Measurements from ENCODE around the gene MYO1E.
"Not testable (repeated sequence)": the region's sequence is repeated elsewhere in the genome, so short reads cannot be mapped to it uniquely, and the experiment has no call there.

The MYO1E gene

DNA sequence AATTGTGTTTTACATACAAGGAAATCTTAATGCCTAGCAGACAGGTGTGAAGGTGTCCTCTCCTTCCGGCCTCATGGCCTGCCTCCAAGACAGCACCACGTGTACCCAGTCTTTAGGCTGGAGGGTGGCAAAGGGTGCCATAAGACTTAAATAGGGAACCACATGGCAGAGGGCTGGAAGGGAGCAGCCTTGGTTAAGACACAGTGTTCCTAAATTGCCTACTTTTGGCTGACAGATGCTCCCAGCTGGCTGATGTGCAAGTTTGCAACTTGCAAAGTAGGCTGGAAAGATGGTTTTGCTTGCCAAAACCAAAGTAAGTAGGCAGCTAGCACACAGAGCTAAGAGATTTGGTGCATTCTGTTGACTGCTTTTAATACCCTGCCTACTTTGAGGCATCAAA is 222.5 kb downstream of the MYO1E start:
- no peak for DNase-seq (ENCODE audit: low read depth)
- TF ChIP-seq, protein P1, sequence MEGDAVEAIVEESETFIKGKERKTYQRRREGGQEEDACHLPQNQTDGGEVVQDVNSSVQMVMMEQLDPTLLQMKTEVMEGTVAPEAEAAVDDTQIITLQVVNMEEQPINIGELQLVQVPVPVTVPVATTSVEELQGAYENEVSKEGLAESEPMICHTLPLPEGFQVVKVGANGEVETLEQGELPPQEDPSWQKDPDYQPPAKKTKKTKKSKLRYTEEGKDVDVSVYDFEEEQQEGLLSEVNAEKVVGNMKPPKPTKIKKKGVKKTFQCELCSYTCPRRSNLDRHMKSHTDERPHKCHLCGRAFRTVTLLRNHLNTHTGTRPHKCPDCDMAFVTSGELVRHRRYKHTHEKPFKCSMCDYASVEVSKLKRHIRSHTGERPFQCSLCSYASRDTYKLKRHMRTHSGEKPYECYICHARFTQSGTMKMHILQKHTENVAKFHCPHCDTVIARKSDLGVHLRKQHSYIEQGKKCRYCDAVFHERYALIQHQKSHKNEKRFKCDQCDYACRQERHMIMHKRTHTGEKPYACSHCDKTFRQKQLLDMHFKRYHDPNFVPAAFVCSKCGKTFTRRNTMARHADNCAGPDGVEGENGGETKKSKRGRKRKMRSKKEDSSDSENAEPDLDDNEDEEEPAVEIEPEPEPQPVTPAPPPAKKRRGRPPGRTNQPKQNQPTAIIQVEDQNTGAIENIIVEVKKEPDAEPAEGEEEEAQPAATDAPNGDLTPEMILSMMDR (conservative IDR thresholded peaks at IDR 0.05; ENCODE audit: low read depth, low read length) = no peak
- no peak overlapping the region for H3K4me3 ChIP-seq (ENCODE audit: low read depth, low read length)

DNA sequence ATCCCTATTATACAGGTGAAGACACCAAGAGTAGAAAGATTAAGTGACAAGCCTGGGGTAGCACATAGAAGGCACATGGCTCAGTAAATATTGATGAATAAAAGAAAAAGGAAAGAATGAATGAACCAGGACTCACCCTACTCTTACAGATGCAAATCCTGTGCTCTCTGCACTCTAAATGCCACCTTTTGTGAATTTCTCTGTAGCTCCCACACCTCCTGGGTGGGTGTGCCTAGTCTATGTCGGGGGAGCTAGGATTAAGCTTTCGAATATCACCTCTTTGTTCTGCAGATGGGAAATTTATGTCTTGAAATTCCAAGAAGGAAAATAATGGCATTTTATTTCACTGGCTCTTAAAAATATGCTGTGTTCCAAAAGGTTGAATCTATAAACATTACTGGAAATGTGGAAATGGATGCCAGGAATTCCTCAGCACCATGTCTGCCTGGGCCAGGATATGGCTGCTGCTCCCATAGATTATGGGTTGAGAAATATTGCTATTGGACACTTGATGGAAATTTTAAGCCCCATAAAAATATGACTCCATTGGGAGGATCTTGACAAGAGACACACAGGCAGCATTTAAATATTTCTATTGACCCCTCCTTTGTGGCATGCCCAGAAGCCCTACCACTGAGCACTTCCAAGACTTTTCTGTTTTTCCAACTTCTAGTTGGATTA is 224.4 kb downstream of the MYO1E start:
- peak; percentile 25 for DNase-seq (ENCODE audit: low read depth)
- no peak overlapping the region for H3K4me3 ChIP-seq (ENCODE audit: low read depth, low read length)
- TF ChIP-seq, protein P1 (conservative IDR thresholded peaks at IDR 0.05; ENCODE audit: low read depth, low read length) = no peak

DNA sequence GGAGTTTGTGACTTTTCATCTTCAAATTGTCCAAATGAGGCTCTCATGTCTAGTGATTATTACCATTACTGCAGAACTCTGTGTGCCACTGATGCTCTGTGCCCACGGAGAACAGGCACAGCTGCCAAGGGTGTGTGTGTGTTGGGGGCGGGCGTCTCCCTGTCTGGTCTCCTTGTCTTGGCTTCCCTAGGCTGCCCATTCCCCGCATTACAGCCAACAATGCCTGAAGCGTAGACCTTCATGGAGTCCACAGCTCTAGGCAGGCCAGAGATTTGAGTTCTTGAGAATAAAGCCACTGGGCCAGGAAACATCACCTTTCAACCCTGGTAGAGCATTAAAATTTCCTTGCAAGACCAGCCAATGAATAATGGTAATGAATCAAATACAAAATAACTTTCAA is 225.0 kb downstream of the MYO1E start:
- TF ChIP-seq, protein P1 (conservative IDR thresholded peaks at IDR 0.05; ENCODE audit: low read depth, low read length) = no peak
- H3K4me3 ChIP-seq (ENCODE audit: low read depth, low read length) = no peak overlapping the region
- DNase-seq (ENCODE audit: low read depth) = no peak

DNA sequence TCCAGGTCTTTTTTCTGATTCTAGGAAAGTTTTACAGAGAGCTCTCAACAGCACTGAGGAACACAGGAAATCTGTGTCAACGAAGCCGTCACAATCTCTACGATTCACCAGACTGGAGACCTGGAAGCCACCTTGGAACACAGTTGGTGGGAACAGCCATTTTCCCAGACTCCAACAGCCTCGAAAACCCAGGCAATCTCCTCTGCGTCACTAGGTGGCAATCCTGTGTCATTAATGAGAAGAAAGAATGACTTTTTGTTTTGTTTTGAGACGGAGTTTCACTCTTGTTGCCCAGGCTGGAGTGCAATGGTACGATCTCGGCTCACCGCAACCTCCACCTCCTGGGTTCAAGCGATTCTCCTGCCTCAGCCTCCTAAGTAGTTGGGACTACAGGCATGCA is 228.1 kb downstream of the MYO1E start:
- peak; percentile 31 for DNase-seq (ENCODE audit: low read depth)
- TF ChIP-seq, protein P1 (conservative IDR thresholded peaks at IDR 0.05; ENCODE audit: low read depth, low read length) = peak; percentile 50
- H3K4me3 ChIP-seq (ENCODE audit: low read depth, low read length) = not testable (repeated sequence)

DNA sequence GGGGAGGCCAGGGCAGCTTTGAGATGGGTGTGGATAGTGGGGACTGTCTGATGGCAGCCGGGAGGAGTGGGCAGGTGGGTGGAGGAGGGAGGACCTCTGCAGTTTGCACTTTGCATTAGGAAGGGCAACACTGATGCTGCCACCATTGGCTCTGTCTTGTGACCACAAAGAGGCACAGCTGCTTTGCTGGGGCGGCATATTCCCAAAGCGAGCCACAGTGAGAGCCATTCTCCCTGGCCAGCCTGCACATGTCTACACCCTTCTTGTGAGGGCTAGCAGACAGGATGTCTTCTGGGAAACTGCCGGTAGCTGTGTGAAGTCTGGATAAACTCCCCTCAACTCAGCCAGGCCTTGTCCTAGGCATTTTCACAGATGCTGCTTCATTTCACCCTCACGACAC is 229.4 kb downstream of the MYO1E start:
- DNase-seq (ENCODE audit: low read depth) = no peak
- no peak overlapping the region for H3K4me3 ChIP-seq (ENCODE audit: low read depth, low read length)
- TF ChIP-seq, protein P1 (conservative IDR thresholded peaks at IDR 0.05; ENCODE audit: low read depth, low read length) = no peak

DNA sequence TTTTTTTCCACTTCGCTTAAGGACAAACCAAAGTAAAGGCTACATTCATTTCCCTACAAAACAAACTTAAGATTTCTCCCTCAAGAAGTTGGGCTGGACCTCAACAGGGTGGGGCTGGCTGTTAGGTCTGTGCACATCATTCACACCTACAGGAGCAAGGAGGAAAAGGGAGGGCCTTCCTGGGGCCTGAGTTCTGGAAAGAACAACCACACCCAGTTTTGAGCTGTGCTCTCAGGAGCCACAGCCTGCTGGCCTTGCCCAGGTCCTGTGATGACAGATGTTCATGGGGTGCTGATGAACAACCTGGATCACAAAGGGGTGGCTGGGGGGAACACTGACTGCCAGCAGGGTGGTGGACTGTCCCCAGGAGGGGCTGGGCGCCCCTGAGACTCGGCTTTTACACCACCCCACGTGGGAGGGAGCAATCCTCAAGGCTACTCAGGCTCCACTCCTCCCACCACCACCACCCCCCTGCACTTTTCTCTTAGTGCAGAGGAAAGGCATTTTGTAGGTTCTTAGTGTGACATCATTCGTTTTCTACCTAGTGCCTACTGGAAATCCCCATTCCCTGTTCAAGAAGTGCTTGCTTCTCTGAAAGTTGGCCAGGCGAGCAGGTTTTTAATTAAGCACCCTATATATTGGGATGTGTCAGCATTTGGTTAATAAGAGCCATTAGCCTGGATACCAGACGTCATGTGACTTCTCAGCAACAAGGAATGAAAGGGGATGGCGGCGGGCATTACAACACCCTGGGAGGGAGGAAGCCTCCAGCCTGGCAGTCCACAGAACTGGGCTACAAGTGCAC is 232.0 kb downstream of the MYO1E start:
- TF ChIP-seq, protein P1 (conservative IDR thresholded peaks at IDR 0.05; ENCODE audit: low read depth, low read length) = no peak
- DNase-seq (ENCODE audit: low read depth) = peak; percentile 36
- no peak overlapping the region for H3K4me3 ChIP-seq (ENCODE audit: low read depth, low read length)

Measured in choroid plexus epithelial cell (primary cell).